K562 (cell line): ENCODE data around the gene C2CD4D. TPM values are rescaled to one million over a fixed set of nuclear protein-coding genes. Genes with fewer than 3 reads are reported as not detected.

Experiments used
- ATAC-seq: fragments of 200-7000 bp; cut with Tn5 transposase; 3 replicates; pipeline ENCODE4 v1.9.1; 2020; ENCODE audit warnings: moderate library complexity
- Bru-seq: library from RNA; stranded (reverse); fragments of 400-500 nt; gene quantifications from one replicate; lab custom pipeline; 2021; lab: Mats Ljungman, UMichigan
- BruChase-seq, 2 experiments: library from RNA; stranded (reverse); fragments of 400-500 nt; gene quantifications; one replicate each; lab custom pipeline; 2021; lab: Mats Ljungman, UMichigan
- BruUV-seq: library from RNA; stranded (reverse); fragments of 400-500 nt; replicated peaks from 2 replicates; lab custom pipeline; 2021; lab: Mats Ljungman, UMichigan
- CTCF ChIA-PET: fragments of 300-600 bp; formaldehyde crosslinking; extraction: SDS; loops from one replicate; lab custom pipeline; 2021; ENCODE audit warnings: low intra/inter-chr PET ratio; lab: Yijun Ruan, JAX
- POLR2A ChIA-PET: fragments of 300-600, 350-650 bp; sonication (Branson Sonifier 250); formaldehyde crosslinking; extraction: SDS; loops from one replicate; lab custom pipeline; 2021; ENCODE audit warnings: antibody characterized with exemption, inconsistent platforms; lab: Yijun Ruan, JAX
- DNase-seq, 4 experiments: peaks; one replicate each; pipeline versions ENCODE4 v3.0.0 to v3.0.0-alpha.2; 2011 to 2018; ENCODE audit warnings: low spot score in 3 of 4, mixed read lengths in 3 of 4; ENCODE audit errors: extremely low read depth in 1 of 4
- FAIRE-seq: peaks from 2 replicates; lab custom pipeline; 2011; peaks lifted over from hg19 to GRCh38; lab: Jason Lieb, UNC
- H2AFZ ChIP-seq: 2 replicates; pipeline ENCODE4 v1.6.0; 2011; ENCODE audit warnings: low read depth, low read length, control low read depth, inconsistent platforms
- H3K27ac ChIP-seq: fragments of 200-600 bp; 3 replicates; pipeline ENCODE4 v1.8.0; 2011; ENCODE audit warnings: low read depth, mild to moderate bottlenecking, control low read depth, inconsistent platforms, low read length, moderate library complexity, mixed read lengths; ENCODE audit errors: extremely low read depth
- H3K27me3 ChIP-seq, 2 experiments: fragments of 300-600 bp in 1 of 2; 2 replicates in 1 of 2; 3 replicates in 1 of 2; pipeline versions ENCODE4 v1.6.0 to v1.8.0; 2011; ENCODE audit warnings: inconsistent platforms in 2 of 2, low read length in 2 of 2, mild to moderate bottlenecking in 1 of 2, mixed read lengths in 1 of 2, moderate library complexity in 1 of 2; ENCODE audit not compliant: control insufficient read depth in 2 of 2, insufficient read depth in 2 of 2
- H3K36me3 ChIP-seq: fragments of 300-600 bp; 3 replicates; pipeline ENCODE4 v1.8.0; 2011; ENCODE audit warnings: mild to moderate bottlenecking, low read length, inconsistent platforms; ENCODE audit not compliant: control insufficient read depth, insufficient read depth
- H3K4me1 ChIP-seq, 2 experiments: fragments of 200-600 bp in 1 of 2; replicated peaks in 1 of 2; 2 replicates in 1 of 2; 3 replicates in 1 of 2; pipeline versions ENCODE4 v1.5.1 to v1.8.0; 2011; ENCODE audit warnings: inconsistent platforms in 2 of 2, low read length in 2 of 2, mild to moderate bottlenecking in 1 of 2, mixed read lengths in 1 of 2, moderate library complexity in 1 of 2; ENCODE audit not compliant: control insufficient read depth in 2 of 2, insufficient read depth in 2 of 2
- H3K4me2 ChIP-seq: 2 replicates; pipeline ENCODE4 v1.6.1; 2011; ENCODE audit warnings: low read length, control low read depth, inconsistent platforms, mixed read lengths; ENCODE audit not compliant: insufficient read depth
- H3K4me3 ChIP-seq: fragments of 200-600 bp; sonication (generic), shearing (Covaris generic); 2 replicates; pipeline ENCODE4 v1.5.1; 2016; ENCODE audit warnings: control low read depth, inconsistent platforms
- H3K79me2 ChIP-seq: fragments of 200-600 bp; 3 replicates; pipeline ENCODE4 v1.8.0; 2011; ENCODE audit warnings: low read length, inconsistent platforms; ENCODE audit not compliant: control insufficient read depth, insufficient read depth
- H3K9ac ChIP-seq, 2 experiments: 2 replicates each; pipeline versions ENCODE4 v1.6.0 to v1.6.1; 2011; ENCODE audit warnings: low read depth in 2 of 2, low read length in 2 of 2, control low read depth in 1 of 2, inconsistent platforms in 1 of 2, mild to moderate bottlenecking in 1 of 2, mixed read lengths in 1 of 2; ENCODE audit not compliant: insufficient read depth in 1 of 2
- H3K9me1 ChIP-seq: one replicate; pipeline ENCODE4 v1.6.0; 2011; ENCODE audit warnings: inconsistent platforms, mild to moderate bottlenecking, low read length, moderate library complexity; ENCODE audit not compliant: control insufficient read depth, insufficient read depth
- H3K9me3 ChIP-seq: replicated peaks from 2 replicates; pipeline ENCODE4 v1.5.1; 2011; ENCODE audit warnings: low read depth, low read length, inconsistent platforms; ENCODE audit not compliant: control insufficient read depth, insufficient read depth
- H4K20me1 ChIP-seq: replicated peaks from 2 replicates; pipeline ENCODE4 v1.6.1; 2011; ENCODE audit warnings: low read length, inconsistent platforms, mixed read lengths; ENCODE audit not compliant: control insufficient read depth, insufficient read depth
- PTRF ChIP-seq: fragments of 450-650 bp; IDR thresholded peaks from 2 replicates; pipeline ENCODE4 v1.6.1; 2016; ENCODE audit warnings: mild to moderate bottlenecking, missing genetic modification characterization, missing compliant biosample characterization
- ZBTB33 ChIP-seq: sonication (generic); formaldehyde crosslinking; IDR thresholded peaks from 2 replicates; pipeline ENCODE4 v1.8.1; 2023; ENCODE audit warnings: mild to moderate bottlenecking, missing genetic modification reagents
- WGBS: fragments of 100-300 bp; shearing (Covaris generic); methylation state at CpG from one replicate; pipeline ENCODE4 v1.1.6; 2016; ENCODE audit warnings: low coverage, mixed read lengths; ENCODE audit not compliant: insufficient coverage; ENCODE audit errors: missing lambda C conversion rate; 5-methylcytosine and 5-hydroxymethylcytosine counted together
- in situ Hi-C: fragments of 300-500 bp; cut with MboI; formaldehyde crosslinking; loops from 4 replicates; pipeline ENCODE4 v1.15.0; 2018; ENCODE audit warnings: inconsistent platforms, mixed read lengths
- intact Hi-C: fragments of 100-400 bp; cut with micrococcal nuclease; formaldehyde crosslinking; loops from 2 replicates; pipeline ENCODE4 v1.14.2; 2022
- long read RNA-seq, 3 experiments: library from polyadenylated mRNA in 2 of 3; library from RNA in 1 of 3; unstranded in 2 of 3; stranded (forward) in 1 of 3; transcript quantifications; one replicate each; pipeline ENCODE4 v2.0.0, GENCODE V29; 2019 to 2022
- polyA minus RNA-seq, 3 experiments: library from RNA; depleted of rRNA, polyadenylated mRNA; stranded (reverse); fragments of >200 nt; gene quantifications; 2 replicates each; pipeline ENCODE4 v1.2.3, GENCODE V29; 2011
- polyA plus RNA-seq, 8 experiments: library from polyadenylated mRNA; depleted of rRNA in 4 of 8; stranded (reverse) in 5 of 8; unstranded in 3 of 8; fragments of >200 nt; fragmentation: Nextera tagmentation in 2 of 8; fragmentation: Illumina TruSeq in 1 of 8; extraction: Ambion mirVana in 2 of 8; extraction: Trizol in 1 of 8; gene quantifications; 2 replicates each; pipeline versions ENCODE4 v1.2.1 to v1.2.3, GENCODE V29; 2011 to 2014; ENCODE audit warnings: inconsistent platforms in 1 of 8, missing spikeins in 1 of 8
- total RNA-seq, 7 experiments: library from RNA; depleted of rRNA in 6 of 7; stranded (reverse); fragments of >200 nt in 6 of 7; fragmentation: Illumina TruSeq in 2 of 7; extraction: Trizol in 2 of 7; gene quantifications; 2 replicates each; pipeline versions ENCODE4 v1.2.1 to v1.2.3, GENCODE V29; 2011 to 2021; ENCODE audit warnings: low replicate concordance in 1 of 7

Gene C2CD4D
- not detected in 2 replicates for total RNA-seq (2011; cell fraction: chromatin; rRNA removed; ENCODE audit: low replicate concordance)
- total RNA-seq (2011; cell fraction: nucleolus; rRNA removed) = not detected in 2 replicates
- not detected in 2 replicates for total RNA-seq (2011; cell fraction: nucleoplasm; rRNA removed)
- total RNA-seq (2014; rRNA removed) (not detected in 2 replicates), total RNA-seq (2014; rRNA removed; fragmentation: Illumina TruSeq; extraction: Trizol) (not detected in 2 replicates), total RNA-seq (2015; rRNA removed; fragmentation: Illumina TruSeq; extraction: Trizol) (not detected in 2 replicates), total RNA-seq (2021) (not detected in 2 replicates), polyA plus RNA-seq (2011; rRNA removed) (not detected in 2 replicates), polyA plus RNA-seq (2014; fragmentation: Illumina TruSeq; extraction: Trizol) (not detected in 2 replicates), polyA plus RNA-seq (2014; fragmentation: Nextera tagmentation; extraction: Ambion mirVana) (not detected), polyA plus RNA-seq (2014; rRNA removed) (not detected in 2 replicates), polyA minus RNA-seq (2011; rRNA and poly(A)+ RNA removed) (not detected in 2 replicates), Bru-seq, nascent RNA (not detected), BruChase-seq, experiment 1, labeled RNA remaining after a 2-hour chase (not detected), BruChase-seq, experiment 2, labeled RNA remaining after a 6-hour chase (not detected)
- not detected in 2 replicates for polyA plus RNA-seq (2011; cell fraction: cytosol; rRNA removed)
- not detected in 2 replicates for polyA plus RNA-seq (2011; cell fraction: nucleus; rRNA removed)
- polyA plus RNA-seq (2012) = not detected in 2 replicates
- not detected in 2 replicates for polyA minus RNA-seq (2011; cell fraction: cytosol; rRNA and poly(A)+ RNA removed)
- not detected in 2 replicates for polyA minus RNA-seq (2011; cell fraction: nucleus; rRNA and poly(A)+ RNA removed)
- long read RNA-seq, experiment 1 = 0 reads
- long read RNA-seq, experiment 2 = 0 reads
- long read RNA-seq, experiment 3 = 0 reads

GRCh38 chr1:151839457-151840403 is at the start of gene C2CD4D:
TSS of gene C2CD4D (minus strand) at chr1:151839820. CDS start at chr1:151838989, 831 bp downstream.
- Histone ChIP-seq H3K9me3 (no peaks in the 10 kb centered on the region), H4K20me1 (no peaks in the 10 kb centered on the region), H3K9ac (peak within 1 kb of the TSS in 1 of 2 experiments; percentile 57; a peak in 1 of 4 replicates), H3K9me1 (no peaks in the 10 kb centered on the region)
- in situ Hi-C loops (no loop called here), intact Hi-C loops (loop anchor here (5.0 kb wide), 2 partner anchors 247 to 537 kb away; no protein-coding TSS in a partner anchor)
- 17% methylated on average over 27 of the region's 47 CpGs for WGBS
- no peak for ATAC-seq
- TF ChIP-seq PTRF (tag) = no peak
- TF ChIP-seq ZBTB33 (CRISPR knock-in tag) = peak; percentile 37; the same call in 1 of the 2 replicates
- TF ChIP-seq, all 486 proteins: peak for 1
- Histone ChIP-seq H3K4me1 (peaks cover 0 to 13% of the 10 kb centered on the region in 2 experiments; a peak in 2 of 5 replicates), H3K36me3 (no peaks in the 10 kb centered on the region), H3K4me2 (no peak within 1 kb of the TSS; the same call in 1 of the 2 replicates), H2AFZ (no peak within 1 kb of the TSS), H3K27ac (no peak within 1 kb of the TSS), H3K79me2 (no peaks in the 10 kb centered on the region), H3K27me3 (peaks cover 4 to 12% of the 10 kb centered on the region in 2 experiments; a peak in 3 of 5 replicates), H3K4me3 (no peak within 1 kb of the TSS)
- DNase-seq = peak in 2 of 4 experiments; percentile 31 to 39
- no TSS peak for BruUV-seq
- CTCF ChIA-PET = no interaction called here
- POLR2A ChIA-PET = no interaction called here
- no peak for FAIRE-seq
